ENCODE measurements around the gene DBF4.
"Not testable (repeated sequence)": the region's sequence is repeated elsewhere in the genome, so short reads cannot be mapped to it uniquely, and the experiment has no call there.

The DBF4 gene

DNA sequence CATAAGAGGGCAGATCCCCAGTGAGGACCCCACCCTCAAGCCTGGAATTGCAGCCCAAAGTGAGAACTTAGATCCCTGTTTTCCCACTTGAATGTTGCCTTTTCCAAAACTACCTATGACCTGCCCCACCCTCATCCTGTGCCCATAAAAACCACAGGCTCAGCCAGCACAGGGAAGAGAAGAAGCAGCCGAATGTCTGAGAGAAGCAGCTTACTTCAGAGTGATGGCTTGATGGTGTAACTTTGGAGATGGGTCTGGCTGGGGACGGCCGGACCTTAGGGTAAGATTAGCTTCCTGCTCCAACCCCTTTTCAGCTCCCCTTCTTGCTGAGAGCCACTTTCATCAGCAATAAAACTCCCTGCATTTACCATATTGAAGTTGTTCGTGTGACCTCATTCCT, 5.8 kb upstream of the DBF4 start:
- Histone ChIP-seq H2BK15ac (ENCODE audit: low read depth, poor library complexity, severe bottlenecking) (no peak overlapping the region), H3K4me2 (ENCODE audit: low read length, poor library complexity, severe bottlenecking) (no peak overlapping the region), H3K18ac (ENCODE audit: low read depth in 1 of 2, low read length in 2 of 2) (no peak overlapping the region), H4K91ac (ENCODE audit: low read length) (no peak overlapping the region), H3K79me1 (replicated peaks; ENCODE audit: low read length, poor library complexity, severe bottlenecking) (peaks cover 41% of the 10 kb centered on the region), H4K8ac (ENCODE audit: low read length) (no peak overlapping the region), H2BK120ac (ENCODE audit: low read depth, low read length) (no peak overlapping the region), H2AK5ac (ENCODE audit: low read length, severe bottlenecking) (no peak overlapping the region), H2BK5ac (ENCODE audit: low read depth, low read length, poor library complexity, severe bottlenecking) (no peak overlapping the region), H3K4me1 (ENCODE audit: control insufficient read depth, insufficient read depth, low read depth, low read length) (no peaks in the 10 kb centered on the region), H3K27ac (ENCODE audit: low read length, poor library complexity, severe bottlenecking) (no peak overlapping the region), H3K14ac (ENCODE audit: low read length in 2 of 2) (no peak overlapping the region), H3K23ac (ENCODE audit: low read length in 2 of 2) (no peak overlapping the region), H3K9ac (ENCODE audit: low read length) (no peak overlapping the region), H3K36me3 (ENCODE audit: control insufficient read depth in 1 of 2, insufficient read depth in 2 of 2, low read depth in 1 of 2, low read length in 2 of 2) (peaks cover 12% of the 10 kb centered on the region in 2 experiments), H3K27me3 (ENCODE audit: control insufficient read depth in 1 of 2, insufficient read depth in 1 of 2, low read length in 2 of 2) (no peaks in the 10 kb centered on the region), H2BK12ac (ENCODE audit: low read length in 2 of 2) (no peak overlapping the region), H3K9me3 (ENCODE audit: control insufficient read depth, low read length) (peaks cover 41% of the 10 kb centered on the region), H3K4me3 (ENCODE audit: insufficient read depth in 1 of 2, low read depth in 1 of 2, low read length in 2 of 2) (no peak overlapping the region), H3K4ac (ENCODE audit: low read depth in 1 of 2, low read length in 2 of 2) (no peak overlapping the region), H2AFZ (ENCODE audit: low read depth, low read length) (no peak overlapping the region)
- no peak for DNase-seq
- 94% methylated on average over 3 of the region's 4 CpGs for WGBS

DNA sequence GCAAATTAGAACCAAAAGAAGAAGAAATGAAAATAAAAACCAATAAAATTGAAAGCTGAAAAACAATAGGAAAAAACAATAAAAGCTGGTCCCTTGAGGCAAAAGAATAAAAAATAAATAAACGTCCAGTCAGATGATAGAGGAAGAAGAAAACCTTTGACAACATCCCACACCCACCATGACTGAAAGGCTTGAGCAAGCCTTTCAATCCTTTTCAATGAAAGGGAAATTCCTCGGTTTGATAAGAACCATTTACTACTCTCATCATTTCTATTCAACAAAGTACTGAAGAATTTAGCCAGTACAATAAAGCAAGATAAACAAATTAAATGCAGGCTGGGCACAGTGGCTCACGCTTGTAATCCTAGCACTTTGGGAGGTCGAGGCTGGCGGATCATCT, 3.9 kb upstream of the DBF4 start:
- Histone ChIP-seq H2BK120ac (ENCODE audit: low read depth, low read length) (no peak overlapping the region), H3K36me3 (ENCODE audit: control insufficient read depth in 1 of 2, insufficient read depth in 2 of 2, low read depth in 1 of 2, low read length in 2 of 2) (peaks cover 6 to 8% of the 10 kb centered on the region in 2 experiments), H3K79me1 (replicated peaks; ENCODE audit: low read length, poor library complexity, severe bottlenecking) (peaks cover 29% of the 10 kb centered on the region), H2BK15ac (ENCODE audit: low read depth, poor library complexity, severe bottlenecking) (no peak overlapping the region), H4K8ac (ENCODE audit: low read length) (no peak overlapping the region), H3K9ac (ENCODE audit: low read length) (no peak overlapping the region), H2AK5ac (ENCODE audit: low read length, severe bottlenecking) (no peak overlapping the region), H3K4me2 (ENCODE audit: low read length, poor library complexity, severe bottlenecking) (no peak overlapping the region), H3K14ac (ENCODE audit: low read length in 2 of 2) (no peak overlapping the region), H3K23ac (ENCODE audit: low read length in 2 of 2) (no peak overlapping the region), H3K18ac (ENCODE audit: low read depth in 1 of 2, low read length in 2 of 2) (no peak overlapping the region), H2AFZ (ENCODE audit: low read depth, low read length) (no peak overlapping the region), H3K4me1 (ENCODE audit: control insufficient read depth, insufficient read depth, low read depth, low read length) (no peaks in the 10 kb centered on the region), H3K27me3 (ENCODE audit: control insufficient read depth in 1 of 2, insufficient read depth in 1 of 2, low read length in 2 of 2) (no peaks in the 10 kb centered on the region), H3K4me3 (ENCODE audit: insufficient read depth in 1 of 2, low read depth in 1 of 2, low read length in 2 of 2) (no peak overlapping the region), H2BK12ac (ENCODE audit: low read length in 2 of 2) (no peak overlapping the region), H3K27ac (ENCODE audit: low read length, poor library complexity, severe bottlenecking) (no peak overlapping the region), H3K9me3 (ENCODE audit: control insufficient read depth, low read length) (peaks cover 23% of the 10 kb centered on the region), H3K4ac (ENCODE audit: low read depth in 1 of 2, low read length in 2 of 2) (no peak overlapping the region), H4K91ac (ENCODE audit: low read length) (no peak overlapping the region), H2BK5ac (ENCODE audit: low read depth, low read length, poor library complexity, severe bottlenecking) (no peak overlapping the region)
- DNase-seq, result no peak
- 96% methylated on average over 5 of the region's 5 CpGs for WGBS

DNA sequence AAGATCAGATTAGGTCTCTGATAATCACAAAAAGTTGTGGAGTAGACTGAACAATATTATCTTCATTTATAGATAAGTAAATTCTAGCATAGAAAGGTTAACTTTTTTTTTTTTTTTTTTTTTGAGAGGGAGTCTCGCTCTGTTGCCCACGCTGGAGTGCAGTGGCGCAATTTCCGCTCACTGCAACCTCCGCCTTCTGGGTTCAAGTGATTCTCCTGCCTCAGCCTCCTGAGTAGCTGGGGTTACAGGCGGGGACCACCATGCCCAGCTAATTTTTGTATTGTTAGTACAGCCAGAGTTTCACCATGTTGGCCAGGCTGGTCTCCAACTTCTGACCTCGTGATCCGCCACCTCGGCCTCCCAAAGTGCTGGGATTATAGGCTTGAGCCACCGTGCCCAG, 3.0 kb upstream of the DBF4 start:
- not testable (repeated sequence) for H3K4me2 ChIP-seq (ENCODE audit: low read length, poor library complexity, severe bottlenecking); H2BK12ac ChIP-seq (ENCODE audit: low read length in 2 of 2); H2BK15ac ChIP-seq (ENCODE audit: low read depth, poor library complexity, severe bottlenecking); H3K23ac ChIP-seq (ENCODE audit: low read length in 2 of 2); H3K9ac ChIP-seq (ENCODE audit: low read length); H3K4ac ChIP-seq (ENCODE audit: low read depth in 1 of 2, low read length in 2 of 2); H3K4me1 ChIP-seq (ENCODE audit: control insufficient read depth, insufficient read depth, low read depth, low read length); H4K8ac ChIP-seq (ENCODE audit: low read length); H3K18ac ChIP-seq (ENCODE audit: low read depth in 1 of 2, low read length in 2 of 2); H4K91ac ChIP-seq (ENCODE audit: low read length); DNase-seq; H2AK5ac ChIP-seq (ENCODE audit: low read length, severe bottlenecking); H2BK120ac ChIP-seq (ENCODE audit: low read depth, low read length); H3K27ac ChIP-seq (ENCODE audit: low read length, poor library complexity, severe bottlenecking); H3K14ac ChIP-seq (ENCODE audit: low read length in 2 of 2); H3K27me3 ChIP-seq (ENCODE audit: control insufficient read depth in 1 of 2, insufficient read depth in 1 of 2, low read length in 2 of 2); H3K4me3 ChIP-seq (ENCODE audit: insufficient read depth in 1 of 2, low read depth in 1 of 2, low read length in 2 of 2); H2AFZ ChIP-seq (ENCODE audit: low read depth, low read length); H3K36me3 ChIP-seq (ENCODE audit: control insufficient read depth in 1 of 2, insufficient read depth in 2 of 2, low read depth in 1 of 2, low read length in 2 of 2); H2BK5ac ChIP-seq (ENCODE audit: low read depth, low read length, poor library complexity, severe bottlenecking)
- 95% methylated on average over 10 of the region's 10 CpGs for WGBS
- Histone ChIP-seq H3K9me3 (ENCODE audit: control insufficient read depth, low read length) (peaks cover 18% of the 10 kb centered on the region), H3K79me1 (replicated peaks; ENCODE audit: low read length, poor library complexity, severe bottlenecking) (peaks cover 23% of the 10 kb centered on the region)

DNA sequence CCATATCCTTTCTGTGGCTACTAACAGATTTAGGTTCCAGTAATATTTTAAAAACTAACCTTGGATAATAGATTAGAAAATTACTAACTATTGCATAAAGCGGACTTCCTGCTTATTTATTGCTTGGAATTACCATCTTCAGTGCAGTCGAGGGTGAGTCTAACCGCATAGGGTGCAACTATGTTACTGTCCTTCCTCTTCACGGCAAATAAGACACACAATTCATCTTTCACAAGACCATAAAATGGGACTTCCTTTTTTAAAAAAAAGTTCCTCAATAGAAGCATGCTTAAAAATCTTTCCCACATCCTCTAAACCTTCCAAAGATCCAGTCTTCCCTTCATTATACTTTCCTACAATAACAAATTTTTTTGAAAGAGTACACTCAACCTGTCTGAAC, 2.2 kb upstream of the DBF4 start:
- Histone ChIP-seq H2BK12ac (ENCODE audit: low read length in 2 of 2) (no peak overlapping the region), H3K9me3 (ENCODE audit: control insufficient read depth, low read length) (peaks cover 18% of the 10 kb centered on the region), H2BK120ac (ENCODE audit: low read depth, low read length) (no peak overlapping the region), H3K79me1 (replicated peaks; ENCODE audit: low read length, poor library complexity, severe bottlenecking) (peaks cover 17% of the 10 kb centered on the region), H3K23ac (ENCODE audit: low read length in 2 of 2) (no peak overlapping the region), H4K91ac (ENCODE audit: low read length) (no peak overlapping the region), H3K14ac (ENCODE audit: low read length in 2 of 2) (no peak overlapping the region), H3K18ac (ENCODE audit: low read depth in 1 of 2, low read length in 2 of 2) (no peak overlapping the region), H2BK15ac (ENCODE audit: low read depth, poor library complexity, severe bottlenecking) (no peak overlapping the region), H2AFZ (ENCODE audit: low read depth, low read length) (no peak overlapping the region), H2BK5ac (ENCODE audit: low read depth, low read length, poor library complexity, severe bottlenecking) (no peak overlapping the region), H3K4ac (ENCODE audit: low read depth in 1 of 2, low read length in 2 of 2) (no peak overlapping the region), H3K9ac (ENCODE audit: low read length) (no peak overlapping the region), H3K4me2 (ENCODE audit: low read length, poor library complexity, severe bottlenecking) (no peak overlapping the region), H3K4me1 (ENCODE audit: control insufficient read depth, insufficient read depth, low read depth, low read length) (peaks cover 1% of the 10 kb centered on the region), H3K4me3 (ENCODE audit: insufficient read depth in 1 of 2, low read depth in 1 of 2, low read length in 2 of 2) (no peak overlapping the region), H3K27me3 (ENCODE audit: control insufficient read depth in 1 of 2, insufficient read depth in 1 of 2, low read length in 2 of 2) (no peaks in the 10 kb centered on the region), H3K36me3 (ENCODE audit: control insufficient read depth in 1 of 2, insufficient read depth in 2 of 2, low read depth in 1 of 2, low read length in 2 of 2) (peaks cover 3 to 8% of the 10 kb centered on the region in 2 experiments), H3K27ac (ENCODE audit: low read length, poor library complexity, severe bottlenecking) (no peak overlapping the region), H4K8ac (ENCODE audit: low read length) (no peak overlapping the region), H2AK5ac (ENCODE audit: low read length, severe bottlenecking) (no peak overlapping the region)
- no peak for DNase-seq
- WGBS, result 90% methylated on average over 4 of the region's 4 CpGs
